ENCODE data around the gene COG7. TPM values are rescaled to one million over a fixed set of nuclear protein-coding genes. Genes with fewer than 3 reads are reported as not detected.
"Not testable (repeated sequence)": the region's sequence is repeated elsewhere in the genome, so short reads cannot be mapped to it uniquely, and the experiment has no call there.

The COG7 gene
- total RNA-seq, 4 donors from 2014 or later = 17.5 to 22.6 (median 18.0) TPM

GRCh38 chr16:23401139-23401538, 51.9 kb downstream of the COG7 start:
- DNase-seq (ENCODE audit: low spot score in 2 of 2) = no peak
- no peak overlapping the region for H3K4me3 ChIP-seq (ENCODE audit: low read depth, poor library complexity, severe bottlenecking)
- intact Hi-C loops (cut with DNase I; ENCODE audit: low total_unique reads) = no loop called here
- TF ChIP-seq POLR2A (IDR thresholded peaks at IDR 0.05) (no peak), CTCF (IDR thresholded peaks at IDR 0.05) (no peak)
- WGBS, 2 donors = 91 to 94% methylated on average over 8 of the region's 8 CpGs

- WGBS, 2 donors = 88 to 89% methylated on average over 7 of the region's 7 CpGs
- H3K4me3 ChIP-seq (ENCODE audit: low read depth, poor library complexity, severe bottlenecking); intact Hi-C loops (cut with DNase I; ENCODE audit: low total_unique reads); DNase-seq (ENCODE audit: low spot score in 2 of 2): not testable (repeated sequence)
These were observed 52.5 kb downstream of the COG7 start for GRCh38 chr16:23400447-23400846.

- H3K4me3 ChIP-seq (ENCODE audit: low read depth, poor library complexity, severe bottlenecking) = no peak overlapping the region
- whole genome bisulfite sequencing, 2 donors = 82 to 84% methylated on average over 17 of the region's 17 CpGs
- DNase-seq (ENCODE audit: low spot score in 2 of 2) = no peak
- intact Hi-C loops (cut with DNase I; ENCODE audit: low total_unique reads) = no loop called here
- TF ChIP-seq POLR2A (IDR thresholded peaks at IDR 0.05) (no peak), CTCF (IDR thresholded peaks at IDR 0.05) (no peak)
These were observed 53.8 kb downstream of the COG7 start for GRCh38 chr16:23398987-23399805.

- intact Hi-C loops (cut with DNase I; ENCODE audit: low total_unique reads) = no loop called here
- 95 to 97% methylated on average over 2 of the region's 2 CpGs for WGBS, 2 donors
These were observed 55.5 kb downstream of the COG7 start for GRCh38 chr16:23397464-23397863.

GRCh38 chr16:23395732-23396131, 57.3 kb downstream of the COG7 start:
- WGBS, 2 donors = 89% methylated on average over 6 of the region's 6 CpGs
- DNase-seq (ENCODE audit: low spot score in 2 of 2) = no peak
- H3K4me3 ChIP-seq (ENCODE audit: low read depth, poor library complexity, severe bottlenecking) = no peak overlapping the region
- intact Hi-C loops (cut with DNase I; ENCODE audit: low total_unique reads) = no loop called here
- no peak for TF ChIP-seq POLR2A (IDR thresholded peaks at IDR 0.05)
- TF ChIP-seq CTCF (IDR thresholded peaks at IDR 0.05) = no peak

More at GRCh38 chr16:23397464-23397863, 55.5 kb downstream of the COG7 start:
- no peak for DNase-seq (ENCODE audit: low spot score in 2 of 2)
- TF ChIP-seq CTCF (IDR thresholded peaks at IDR 0.05) (no peak), POLR2A (IDR thresholded peaks at IDR 0.05) (no peak)
- H3K4me3 ChIP-seq (ENCODE audit: low read depth, poor library complexity, severe bottlenecking) = no peak overlapping the region

GRCh38 chr16:23394141-23394831, 58.7 kb downstream of the COG7 start:
- 77 to 84% methylated on average over 4 of the region's 4 CpGs for WGBS, 2 donors

More at GRCh38 chr16:23394141-23394831, 58.7 kb downstream of the COG7 start:
- intact Hi-C loops (cut with DNase I; ENCODE audit: low total_unique reads) = no loop called here
- TF ChIP-seq CTCF (IDR thresholded peaks at IDR 0.05) = no peak
- TF ChIP-seq POLR2A (IDR thresholded peaks at IDR 0.05) = no peak
- no peak for DNase-seq (ENCODE audit: low spot score in 2 of 2)
- no peak overlapping the region for H3K4me3 ChIP-seq (ENCODE audit: low read depth, poor library complexity, severe bottlenecking)
